ENCODE results near the gene SERP2. TPM values are rescaled to one million over a fixed set of nuclear protein-coding genes. Genes with fewer than 3 reads are reported as not detected.

The SERP2 gene
- total and polyA plus RNA-seq, 2 of the 8 experiments (the other 6 are each of a cell fraction or from before 2014, with no cell fraction given): 2.0 to 2.3 TPM

- H3K23me2 ChIP-seq (ENCODE audit: low read depth, low read length): 0 out of 2 replicates have a peak, but pooled peaks cover 2% of the 10 kb centered on the region
- H2AK5ac ChIP-seq (ENCODE audit: low read depth, low read length): no peak overlapping the region
- no peak overlapping the region for H4K5ac ChIP-seq (ENCODE audit: insufficient read length, low read depth, low read length)
- DNase-seq (ENCODE audit: low read depth in 1 of 2, low spot score in 2 of 2) (no peak), FAIRE-seq (no peak)
- no peak overlapping the region for H2BK5ac ChIP-seq (ENCODE audit: low read depth, low read length)
- H3K14ac ChIP-seq (ENCODE audit: insufficient read length): no peak overlapping the region
- CTCF ChIA-PET (ENCODE audit: partially characterized antibody): interaction anchor here (0.7 to 2.8 kb wide), 2 partner anchors 11 to 14 kb away, joined by 6 to 12 read pairs; no protein-coding TSS in a partner anchor
- H4K20me1 ChIP-seq (replicated peaks in 1 of 2; ENCODE audit: control insufficient read depth in 1 of 2, insufficient read depth in 2 of 2, low read length in 2 of 2): peaks cover 0 to 9% of the 10 kb centered on the region in 2 experiments
- H2BK12ac ChIP-seq (ENCODE audit: low read depth, low read length): no peak overlapping the region
- no peak overlapping the region for H3K27ac ChIP-seq (ENCODE audit: low read depth, low read length)
- no peak overlapping the region for H3K4ac ChIP-seq (replicated peaks; ENCODE audit: insufficient read length, low read depth, low read length)
- H2BK20ac ChIP-seq (ENCODE audit: low read length): no peak overlapping the region
- no peak overlapping the region for H3K56ac ChIP-seq (replicated peaks; ENCODE audit: insufficient read length, low read depth, low read length)
- POLR2A ChIA-PET (ENCODE audit: partially characterized antibody): interaction anchor here (0.6 to 10.8 kb wide), 46 partner anchors 9 to 551 kb away, joined by 3 to 125 read pairs (median 4); no protein-coding TSS in a partner anchor
- peak overlapping the region; percentile 32 to 97 (median 40); a peak in 6 of 8 replicates for H3K4me3 ChIP-seq (ENCODE audit: extremely low read depth in 1 of 4, insufficient read depth in 2 of 4, low read depth in 3 of 4, low read length in 4 of 4)
- no peak overlapping the region for H4K91ac ChIP-seq (replicated peaks; ENCODE audit: insufficient read length, low read length)
- no peak overlapping the region for H4K8ac ChIP-seq (ENCODE audit: extremely low read depth, insufficient read depth, low read length)
- H3K18ac ChIP-seq (ENCODE audit: extremely low read depth, low read length): no peak overlapping the region
- no peak overlapping the region for H3K23ac ChIP-seq (ENCODE audit: insufficient read length)
- peak overlapping the region in 3 of 4 experiments; percentile 23 to 67 (median 65); a peak in 4 of 7 replicates for H3K9ac ChIP-seq (replicated peaks in 1 of 4; ENCODE audit: extremely low read depth in 1 of 4, low read depth in 3 of 4, low read length in 3 of 4)
- no peaks in the 10 kb centered on the region for H3K27me3 ChIP-seq (replicated peaks in 1 of 4; ENCODE audit: control insufficient read depth in 3 of 4, extremely low read depth in 1 of 4, insufficient read depth in 3 of 4, low read length in 3 of 4)
- no peaks in the 10 kb centered on the region for H3K9me3 ChIP-seq (ENCODE audit: insufficient read depth in 2 of 2, low read depth in 1 of 2, low read length in 1 of 2)
- H3K4me2 ChIP-seq (ENCODE audit: insufficient read depth in 1 of 2, low read depth in 2 of 2, low read length in 2 of 2): peak overlapping the region; percentile 74 to 80
- WGBS, 2 experiments (ENCODE audit: extremely low coverage in 1 of 2, insufficient coverage in 1 of 2, insufficient read length in 1 of 2, insufficient replicate concordance in 2 of 2, low coverage in 1 of 2, low lambda C conversion rate in 2 of 2, missing lambda C conversion rate in 1 of 2): 31% methylated on average over 4 of the region's 4 CpGs; no CpG with 5 or more reads in 1 of the 2 experiments
- H2BK15ac ChIP-seq (ENCODE audit: low read length): no peak overlapping the region
- H3K4me1 ChIP-seq (replicated peaks in 1 of 4; ENCODE audit: control insufficient read depth in 3 of 4, insufficient read depth in 4 of 4, low read length in 3 of 4): peaks cover 0 to 8% (median 5%) of the 10 kb centered on the region in 4 experiments; a peak in 5 of 7 replicates
- peaks cover 6 to 24% (median 14%) of the 10 kb centered on the region in 4 experiments for H3K36me3 ChIP-seq (ENCODE audit: control insufficient read depth in 2 of 4, insufficient read depth in 4 of 4, low read length in 3 of 4)
- no peaks in the 10 kb centered on the region; the same call in 1 of the 2 replicates for H3K79me1 ChIP-seq (ENCODE audit: low read depth, low read length)
- no peak overlapping the region for H2AFZ ChIP-seq (ENCODE audit: low read length)
- no peak overlapping the region for H2BK120ac ChIP-seq (replicated peaks; ENCODE audit: low read depth, low read length)
- peaks cover 0 to 41% of the 10 kb centered on the region in 2 experiments; a peak in 2 of 4 replicates for H3K79me2 ChIP-seq (ENCODE audit: control insufficient read depth in 1 of 2, insufficient read depth in 2 of 2, low read length in 2 of 2)
- TF ChIP-seq POU5F1 (IDR thresholded peaks at IDR 0.05; ENCODE audit: low read depth, low read length) (no peak), POLR2AphosphoS5 (IDR thresholded peaks at IDR 0.05; ENCODE audit: low read depth, low read length) (no peak), SUZ12 (IDR thresholded peaks at IDR 0.05; ENCODE audit: low read length) (no peak), JUND (IDR thresholded peaks at IDR 0.05; ENCODE audit: low read length) (no peak), ATF2 (IDR thresholded peaks at IDR 0.05; ENCODE audit: low read length) (no peak), SP1 (IDR thresholded peaks at IDR 0.05; ENCODE audit: low read depth, low read length) (no peak), ATF3 (IDR thresholded peaks at IDR 0.05; ENCODE audit: insufficient read depth, low read depth, low read length) (no peak)
Measured at GRCh38 chr13:44434766-44435141, 61.1 kb downstream of the SERP2 start.
